Measurements from ENCODE around the gene MRTFB. TPM values are rescaled to one million over a fixed set of nuclear protein-coding genes. Genes with fewer than 3 reads are reported as not detected.

MRTFB gene
- total and polyA plus RNA-seq, 3 donors from 2014 or later: 41.4 to 140 (median 91.4) TPM

- intact Hi-C loops (cut with DNase I; ENCODE audit: low total_unique reads): no loop called here
- Histone ChIP-seq H3K27me3 (no peaks in the 10 kb centered on the region), H3K9me3 (no peaks in the 10 kb centered on the region), H3K36me3 (ENCODE audit: low read depth, missing control alignments) (no peaks in the 10 kb centered on the region), H3K27ac (no peak overlapping the region), H3K4me3 (no peak overlapping the region), H3K4me1 (no peaks in the 10 kb centered on the region)
- no peak for DNase-seq
- 52 to 62% methylated on average over 3 of the region's 3 CpGs for WGBS, 2 donors
- TF ChIP-seq CTCF (IDR thresholded peaks at IDR 0.05) (no peak), POLR2A (IDR thresholded peaks at IDR 0.05) (no peak)
Observed at GRCh38 chr16:14028202-14028601, 42.9 kb upstream of the MRTFB start.

GRCh38 chr16:14029658-14030057 lies 41.5 kb upstream of the MRTFB start:
- H3K27ac ChIP-seq: no peak overlapping the region
- no peaks in the 10 kb centered on the region for H3K36me3 ChIP-seq (ENCODE audit: low read depth, missing control alignments)
- TF ChIP-seq POLR2A (IDR thresholded peaks at IDR 0.05) (no peak), CTCF (IDR thresholded peaks at IDR 0.05) (no peak)
- no peak for DNase-seq
- no peaks in the 10 kb centered on the region for H3K27me3 ChIP-seq
- H3K4me1 ChIP-seq: no peaks in the 10 kb centered on the region
- WGBS, 2 donors: 37 to 79% methylated on average over 4 to 6 of the region's 6 CpGs
- intact Hi-C loops (cut with DNase I; ENCODE audit: low total_unique reads): no loop called here
- H3K4me3 ChIP-seq: no peak overlapping the region
- no peaks in the 10 kb centered on the region for H3K9me3 ChIP-seq

- H3K9me3 ChIP-seq: no peaks in the 10 kb centered on the region
- intact Hi-C loops (cut with DNase I; ENCODE audit: low total_unique reads): no loop called here
- TF ChIP-seq POLR2A (IDR thresholded peaks at IDR 0.05): no peak
Observed at GRCh38 chr16:14035092-14035491, 36.0 kb upstream of the MRTFB start.

GRCh38 chr16:14036889-14037288 lies 34.2 kb upstream of the MRTFB start:
- H3K27ac ChIP-seq: no peak overlapping the region
- TF ChIP-seq POLR2A (IDR thresholded peaks at IDR 0.05) (no peak), CTCF (IDR thresholded peaks at IDR 0.05) (no peak)
- no peak overlapping the region for H3K4me3 ChIP-seq
- no peaks in the 10 kb centered on the region for H3K4me1 ChIP-seq
- 96% methylated on average over 7 of the region's 7 CpGs for WGBS, 2 donors
- no peak for DNase-seq
- H3K27me3 ChIP-seq: no peaks in the 10 kb centered on the region
- no peaks in the 10 kb centered on the region for H3K9me3 ChIP-seq
- intact Hi-C loops (cut with DNase I; ENCODE audit: low total_unique reads): no loop called here
- H3K36me3 ChIP-seq (ENCODE audit: low read depth, missing control alignments): no peaks in the 10 kb centered on the region

More at GRCh38 chr16:14035092-14035491, 36.0 kb upstream of the MRTFB start:
- no peak for DNase-seq
- no peak overlapping the region for H3K4me3 ChIP-seq
- WGBS, 2 donors: 84 to 90% methylated on average over 5 of the region's 5 CpGs
- H3K36me3 ChIP-seq (ENCODE audit: low read depth, missing control alignments): no peaks in the 10 kb centered on the region
- no peaks in the 10 kb centered on the region for H3K27me3 ChIP-seq
- H3K4me1 ChIP-seq: no peaks in the 10 kb centered on the region
- H3K27ac ChIP-seq: no peak overlapping the region

GRCh38 chr16:14037960-14038359 lies 33.2 kb upstream of the MRTFB start:
- WGBS, 2 donors: 87 to 94% methylated on average over 3 of the region's 3 CpGs
- H3K27me3 ChIP-seq: no peaks in the 10 kb centered on the region
- no peak for TF ChIP-seq POLR2A (IDR thresholded peaks at IDR 0.05)
- no peak for TF ChIP-seq CTCF (IDR thresholded peaks at IDR 0.05)
- no peak for DNase-seq
- H3K4me3 ChIP-seq: no peak overlapping the region
- no peak overlapping the region for H3K27ac ChIP-seq
- intact Hi-C loops (cut with DNase I; ENCODE audit: low total_unique reads): no loop called here
- no peaks in the 10 kb centered on the region for H3K9me3 ChIP-seq
- H3K4me1 ChIP-seq: no peaks in the 10 kb centered on the region
- no peaks in the 10 kb centered on the region for H3K36me3 ChIP-seq (ENCODE audit: low read depth, missing control alignments)

Measured in testis (tissue), 3 donors.